OCI-LY7 (cell line): ENCODE results near the gene MAP3K5.

Experiments used
- EZH2phosphoT487 ChIP-seq: fragments of 200-600 bp; sonication (generic); IDR thresholded peaks from 2 replicates; pipeline ENCODE4 v1.6.1; 2018; ENCODE audit warnings: low read depth, borderline replicate concordance, mild to moderate bottlenecking, mixed run types, antibody characterized with exemption, low read length, moderate library complexity, mixed read lengths
- TF ChIP-seq, protein P1 (sequence below): fragments of 200-600 bp; sonication (generic); conservative IDR thresholded peaks from 2 replicates; pipeline ENCODE4 v1.5.1; 2014; ENCODE audit warnings: mild to moderate bottlenecking, antibody characterized with exemption, low read length, moderate library complexity, mixed read lengths

DNA sequence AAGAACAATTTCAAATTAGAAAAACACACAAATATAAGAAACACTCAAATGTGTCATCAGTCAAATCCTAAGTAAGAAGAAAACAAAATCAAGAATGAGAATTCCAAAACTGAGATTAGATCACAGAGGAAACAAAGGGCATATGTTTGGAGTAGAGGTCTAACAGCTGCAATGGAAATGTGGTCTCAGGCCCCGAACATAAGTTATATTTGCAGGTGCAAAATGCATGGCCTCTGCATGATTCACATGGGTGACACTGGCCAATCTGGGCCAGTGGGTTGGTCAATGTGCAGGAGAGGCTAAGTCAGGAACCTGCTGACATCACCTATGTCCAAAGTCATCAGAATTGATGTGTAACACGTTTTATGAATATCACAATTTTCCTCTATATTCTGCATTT lies 133.6 kb downstream of the MAP3K5 start:
- TF ChIP-seq, protein P1, sequence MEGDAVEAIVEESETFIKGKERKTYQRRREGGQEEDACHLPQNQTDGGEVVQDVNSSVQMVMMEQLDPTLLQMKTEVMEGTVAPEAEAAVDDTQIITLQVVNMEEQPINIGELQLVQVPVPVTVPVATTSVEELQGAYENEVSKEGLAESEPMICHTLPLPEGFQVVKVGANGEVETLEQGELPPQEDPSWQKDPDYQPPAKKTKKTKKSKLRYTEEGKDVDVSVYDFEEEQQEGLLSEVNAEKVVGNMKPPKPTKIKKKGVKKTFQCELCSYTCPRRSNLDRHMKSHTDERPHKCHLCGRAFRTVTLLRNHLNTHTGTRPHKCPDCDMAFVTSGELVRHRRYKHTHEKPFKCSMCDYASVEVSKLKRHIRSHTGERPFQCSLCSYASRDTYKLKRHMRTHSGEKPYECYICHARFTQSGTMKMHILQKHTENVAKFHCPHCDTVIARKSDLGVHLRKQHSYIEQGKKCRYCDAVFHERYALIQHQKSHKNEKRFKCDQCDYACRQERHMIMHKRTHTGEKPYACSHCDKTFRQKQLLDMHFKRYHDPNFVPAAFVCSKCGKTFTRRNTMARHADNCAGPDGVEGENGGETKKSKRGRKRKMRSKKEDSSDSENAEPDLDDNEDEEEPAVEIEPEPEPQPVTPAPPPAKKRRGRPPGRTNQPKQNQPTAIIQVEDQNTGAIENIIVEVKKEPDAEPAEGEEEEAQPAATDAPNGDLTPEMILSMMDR, result no peak
- no peak for TF ChIP-seq EZH2phosphoT487
